Ovary (tissue), 3 donors: ENCODE data around the gene RALGPS1.

ENCODE experiments used
- EP300 ChIP-seq: sonication (generic); formaldehyde crosslinking; IDR thresholded peaks from one replicate; pipeline ENCODE4 v1.6.1; 2017; ENCODE audit warnings: antibody characterized with exemption
- POLR2A ChIP-seq: fragments of 450-650 bp; IDR thresholded peaks from one replicate; pipeline ENCODE4 v1.6.1; 2017; ENCODE audit warnings: antibody characterized with exemption, mild to moderate bottlenecking, moderate library complexity
- TF ChIP-seq, protein P1 (sequence below), 3 donors: fragments of 450-650 bp in 2 of 3; fragments of 200-600 bp in 1 of 3; IDR thresholded peaks; one replicate each; pipeline versions ENCODE4 v1.5.1 to v1.8.0; 2016 to 2022; ENCODE audit warnings: antibody characterized with exemption in 3 of 3, mild to moderate bottlenecking in 1 of 3
- donor health status: DM: no; HTN: no; CAD: no.

DNA sequence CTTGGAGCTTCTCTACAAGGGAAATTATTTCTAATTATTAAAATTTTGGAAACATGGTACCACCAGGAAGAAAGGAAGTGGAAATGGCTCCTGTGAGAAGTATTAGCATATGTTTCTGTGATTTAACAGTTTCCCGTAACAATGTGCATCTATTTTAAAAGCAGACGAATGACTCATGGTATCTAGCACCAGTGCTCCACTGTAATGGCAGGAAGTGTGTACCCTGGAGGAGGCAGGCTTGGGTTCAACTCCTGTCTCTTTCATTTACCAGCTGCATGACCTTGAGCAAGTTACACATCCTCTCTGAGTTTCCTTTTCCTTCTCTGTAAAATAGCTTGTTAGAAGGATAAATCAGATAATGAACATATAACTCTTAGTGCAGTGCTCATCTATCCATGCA is 248.8 kb downstream of the RALGPS1 start:
- TF ChIP-seq EP300 (no peak), POLR2A (no peak)
- TF ChIP-seq, protein P1, sequence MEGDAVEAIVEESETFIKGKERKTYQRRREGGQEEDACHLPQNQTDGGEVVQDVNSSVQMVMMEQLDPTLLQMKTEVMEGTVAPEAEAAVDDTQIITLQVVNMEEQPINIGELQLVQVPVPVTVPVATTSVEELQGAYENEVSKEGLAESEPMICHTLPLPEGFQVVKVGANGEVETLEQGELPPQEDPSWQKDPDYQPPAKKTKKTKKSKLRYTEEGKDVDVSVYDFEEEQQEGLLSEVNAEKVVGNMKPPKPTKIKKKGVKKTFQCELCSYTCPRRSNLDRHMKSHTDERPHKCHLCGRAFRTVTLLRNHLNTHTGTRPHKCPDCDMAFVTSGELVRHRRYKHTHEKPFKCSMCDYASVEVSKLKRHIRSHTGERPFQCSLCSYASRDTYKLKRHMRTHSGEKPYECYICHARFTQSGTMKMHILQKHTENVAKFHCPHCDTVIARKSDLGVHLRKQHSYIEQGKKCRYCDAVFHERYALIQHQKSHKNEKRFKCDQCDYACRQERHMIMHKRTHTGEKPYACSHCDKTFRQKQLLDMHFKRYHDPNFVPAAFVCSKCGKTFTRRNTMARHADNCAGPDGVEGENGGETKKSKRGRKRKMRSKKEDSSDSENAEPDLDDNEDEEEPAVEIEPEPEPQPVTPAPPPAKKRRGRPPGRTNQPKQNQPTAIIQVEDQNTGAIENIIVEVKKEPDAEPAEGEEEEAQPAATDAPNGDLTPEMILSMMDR (IDR thresholded peaks at IDR 0.05), result no peak
